ENCODE measurements around the gene RIMS4. TPM values are rescaled to one million over a fixed set of nuclear protein-coding genes. Genes with fewer than 3 reads are reported as not detected.

The RIMS4 gene
- polyA plus RNA-seq, 1 experiment: not detected

GRCh38 chr20:44772636-44773035 lies 37.7 kb downstream of the RIMS4 start:
- no peak for DNase-seq (ENCODE audit: low read depth)
- TF ChIP-seq, protein P1, sequence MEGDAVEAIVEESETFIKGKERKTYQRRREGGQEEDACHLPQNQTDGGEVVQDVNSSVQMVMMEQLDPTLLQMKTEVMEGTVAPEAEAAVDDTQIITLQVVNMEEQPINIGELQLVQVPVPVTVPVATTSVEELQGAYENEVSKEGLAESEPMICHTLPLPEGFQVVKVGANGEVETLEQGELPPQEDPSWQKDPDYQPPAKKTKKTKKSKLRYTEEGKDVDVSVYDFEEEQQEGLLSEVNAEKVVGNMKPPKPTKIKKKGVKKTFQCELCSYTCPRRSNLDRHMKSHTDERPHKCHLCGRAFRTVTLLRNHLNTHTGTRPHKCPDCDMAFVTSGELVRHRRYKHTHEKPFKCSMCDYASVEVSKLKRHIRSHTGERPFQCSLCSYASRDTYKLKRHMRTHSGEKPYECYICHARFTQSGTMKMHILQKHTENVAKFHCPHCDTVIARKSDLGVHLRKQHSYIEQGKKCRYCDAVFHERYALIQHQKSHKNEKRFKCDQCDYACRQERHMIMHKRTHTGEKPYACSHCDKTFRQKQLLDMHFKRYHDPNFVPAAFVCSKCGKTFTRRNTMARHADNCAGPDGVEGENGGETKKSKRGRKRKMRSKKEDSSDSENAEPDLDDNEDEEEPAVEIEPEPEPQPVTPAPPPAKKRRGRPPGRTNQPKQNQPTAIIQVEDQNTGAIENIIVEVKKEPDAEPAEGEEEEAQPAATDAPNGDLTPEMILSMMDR (IDR thresholded peaks at IDR 0.05; ENCODE audit: insufficient read depth, low read depth, low read length): no peak
- ChIA-PET CTCF (interaction anchor here (0.6 kb wide), 1 partner anchor 13 kb away, joined by 3 read pairs; no protein-coding TSS in a partner anchor), POLR2A (no interaction called here)
- Histone ChIP-seq H3K27me3 (ENCODE audit: control insufficient read depth, insufficient read depth, low read length) (peaks cover 5% of the 10 kb centered on the region), H3K36me3 (ENCODE audit: control insufficient read depth, insufficient read depth, low read length) (no peaks in the 10 kb centered on the region), H3K4me3 (ENCODE audit: low read depth, low read length) (no peak overlapping the region)

DNA sequence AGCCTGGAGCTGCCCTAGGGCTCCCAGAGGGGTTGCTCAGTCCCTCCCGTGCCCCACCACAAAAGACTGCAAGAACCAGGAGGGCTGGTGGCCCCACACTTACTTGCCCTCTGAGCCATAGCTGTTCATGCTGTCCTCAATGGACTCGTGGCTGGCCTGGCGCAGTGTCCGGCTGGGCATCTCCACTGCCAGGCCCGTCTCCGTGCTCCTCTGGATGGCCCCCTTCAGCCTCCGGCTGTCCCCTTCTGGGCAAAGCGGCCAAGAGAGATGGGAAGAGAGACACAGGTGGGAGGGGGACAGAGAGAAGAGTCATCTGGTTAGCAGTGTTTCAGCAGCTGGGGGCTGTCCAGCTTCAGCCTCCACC lies 39.2 kb downstream of the RIMS4 start:
- no peak for DNase-seq (ENCODE audit: low read depth)
- Histone ChIP-seq H3K36me3 (ENCODE audit: control insufficient read depth, insufficient read depth, low read length) (no peaks in the 10 kb centered on the region), H3K27me3 (ENCODE audit: control insufficient read depth, insufficient read depth, low read length) (peaks cover 6% of the 10 kb centered on the region), H3K4me3 (ENCODE audit: low read depth, low read length) (no peak overlapping the region)
- TF ChIP-seq, protein P1 (IDR thresholded peaks at IDR 0.05; ENCODE audit: insufficient read depth, low read depth, low read length): no peak
- CTCF ChIA-PET: interaction anchor here (1.7 kb wide), 1 partner anchor 20 kb away, joined by 5 read pairs; no protein-coding TSS in a partner anchor
- POLR2A ChIA-PET: no interaction called here

DNA sequence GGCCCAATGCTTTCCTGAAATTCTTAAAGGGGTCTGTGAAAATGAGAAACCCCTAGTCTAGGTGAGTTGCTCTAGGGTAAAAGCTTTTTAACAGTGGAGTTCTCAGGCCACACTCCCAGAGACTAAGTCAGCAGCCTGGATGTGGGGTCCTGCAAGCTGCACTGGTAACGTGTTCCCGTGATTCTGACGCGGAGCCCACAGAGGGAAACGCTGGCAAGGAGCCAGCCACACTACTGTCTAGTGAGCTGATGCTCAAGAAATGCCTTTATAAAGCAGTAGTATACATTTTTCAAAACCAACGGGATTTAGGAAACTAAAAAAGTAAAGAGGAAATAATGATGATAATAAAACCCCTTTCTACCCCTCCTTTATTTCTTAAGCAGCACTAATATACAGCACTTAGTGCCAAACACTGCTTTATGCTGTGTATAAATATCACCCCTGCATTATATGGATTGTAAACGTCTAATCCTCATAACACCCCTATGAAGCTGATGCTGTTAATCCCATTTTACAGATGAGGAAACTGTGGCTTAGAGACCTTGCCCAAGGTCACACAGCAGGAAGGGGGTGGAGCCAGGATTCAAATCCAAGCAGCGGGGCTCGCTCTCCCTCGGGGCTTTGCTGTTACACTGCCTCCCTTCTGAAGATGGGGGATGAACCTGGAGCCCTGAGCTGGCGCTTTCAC lies 39.7 kb downstream of the RIMS4 start:
- no peak for DNase-seq (ENCODE audit: low read depth)
- POLR2A ChIA-PET: no interaction called here
- CTCF ChIA-PET: interaction anchor here (1.1 to 1.7 kb wide), 2 partner anchors 19 to 166 kb away, joined by 3 to 5 read pairs; no protein-coding TSS in a partner anchor

GRCh38 chr20:44769481-44769863 lies 40.9 kb downstream of the RIMS4 start:
- Histone ChIP-seq H3K27me3 (ENCODE audit: control insufficient read depth, insufficient read depth, low read length) (peaks cover 8% of the 10 kb centered on the region), H3K36me3 (ENCODE audit: control insufficient read depth, insufficient read depth, low read length) (no peaks in the 10 kb centered on the region), H3K4me3 (ENCODE audit: low read depth, low read length) (no peak overlapping the region)
- POLR2A ChIA-PET: no interaction called here
- no peak for DNase-seq (ENCODE audit: low read depth)
- CTCF ChIA-PET: interaction anchor here (0.6 to 1.2 kb wide), 3 partner anchors 14 to 674 kb away, joined by 3 to 4 read pairs (median 4); no protein-coding TSS in a partner anchor
- TF ChIP-seq, protein P1 (IDR thresholded peaks at IDR 0.05; ENCODE audit: insufficient read depth, low read depth, low read length): no peak

More for the DNA sequence above, 39.7 kb downstream of the RIMS4 start:
- no peak overlapping the region for H3K4me3 ChIP-seq (ENCODE audit: low read depth, low read length)
- H3K27me3 ChIP-seq (ENCODE audit: control insufficient read depth, insufficient read depth, low read length): peaks cover 8% of the 10 kb centered on the region
- TF ChIP-seq, protein P1 (IDR thresholded peaks at IDR 0.05; ENCODE audit: insufficient read depth, low read depth, low read length): no peak
- H3K36me3 ChIP-seq (ENCODE audit: control insufficient read depth, insufficient read depth, low read length): no peaks in the 10 kb centered on the region

GRCh38 chr20:44768854-44769480 lies 41.4 kb downstream of the RIMS4 start:
- CTCF ChIA-PET: interaction anchor here (0.6 to 1.6 kb wide), 3 partner anchors 13 to 675 kb away, joined by 4 to 5 read pairs (median 4); no protein-coding TSS in a partner anchor
- Histone ChIP-seq H3K4me3 (ENCODE audit: low read depth, low read length) (no peak overlapping the region), H3K36me3 (ENCODE audit: control insufficient read depth, insufficient read depth, low read length) (no peaks in the 10 kb centered on the region), H3K27me3 (ENCODE audit: control insufficient read depth, insufficient read depth, low read length) (peaks cover 8% of the 10 kb centered on the region)
- DNase-seq (ENCODE audit: low read depth): no peak
- POLR2A ChIA-PET: no interaction called here
- TF ChIP-seq, protein P1 (IDR thresholded peaks at IDR 0.05; ENCODE audit: insufficient read depth, low read depth, low read length): no peak
